IMR-90 (cell line): ENCODE results near the gene DMAC1.

Source experiments
- CEBPB ChIP-seq: IDR thresholded peaks from 2 replicates; pipeline ENCODE4 v1.6.1; 2012; ENCODE audit warnings: low read depth, low read length, improper control_type of control experiment
- CHD1 ChIP-seq: IDR thresholded peaks from 2 replicates; pipeline ENCODE4 v1.6.1; 2012; ENCODE audit warnings: low read depth, low read length, improper control_type of control experiment
- POLR2A ChIP-seq: IDR thresholded peaks from 2 replicates; pipeline ENCODE4 v1.6.1; 2012; ENCODE audit warnings: mild to moderate bottlenecking, low read depth, low read length
- RAD21 ChIP-seq: IDR thresholded peaks from 2 replicates; pipeline ENCODE4 v1.6.1; 2012; ENCODE audit warnings: low read length, improper control_type of control experiment
- RCOR1 ChIP-seq: IDR thresholded peaks from 2 replicates; pipeline ENCODE4 v1.6.1; 2012; ENCODE audit warnings: mild to moderate bottlenecking, low read length, improper control_type of control experiment; ENCODE audit not compliant: insufficient replicate concordance

DNA sequence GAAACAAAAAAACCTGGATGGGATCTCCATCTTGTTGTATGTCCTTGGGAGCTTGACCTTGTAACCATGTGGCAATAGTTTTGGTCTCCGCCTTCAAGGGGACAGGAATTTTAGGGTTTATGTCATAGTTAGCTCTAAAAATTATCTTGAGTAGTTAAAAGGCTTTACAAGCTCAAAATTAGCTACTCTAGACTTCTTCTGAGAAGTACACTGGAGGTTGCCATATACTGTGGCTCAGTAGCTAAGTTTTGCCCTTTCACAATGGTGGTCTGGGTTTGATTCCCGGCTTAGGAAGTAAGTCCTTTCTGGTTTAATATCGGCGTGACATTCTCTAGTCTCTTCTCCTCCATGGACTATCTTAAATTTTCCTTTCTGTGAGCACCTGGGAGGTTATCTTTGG is 48.9 kb upstream of the DMAC1 start:
- no peak for TF ChIP-seq RCOR1
- TF ChIP-seq POLR2A = no peak
- TF ChIP-seq CHD1 = no peak
- TF ChIP-seq CEBPB = no peak
- TF ChIP-seq RAD21 = no peak
